Superior temporal gyrus (tissue), 1 donor: ENCODE measurements around the gene RALGAPA2.

Experiments used
- DNase-seq: peaks from one replicate; pipeline ENCODE4 v3.0.0-alpha.2; 2016; ENCODE audit errors: extremely low spot score

The RALGAPA2 gene

DNA sequence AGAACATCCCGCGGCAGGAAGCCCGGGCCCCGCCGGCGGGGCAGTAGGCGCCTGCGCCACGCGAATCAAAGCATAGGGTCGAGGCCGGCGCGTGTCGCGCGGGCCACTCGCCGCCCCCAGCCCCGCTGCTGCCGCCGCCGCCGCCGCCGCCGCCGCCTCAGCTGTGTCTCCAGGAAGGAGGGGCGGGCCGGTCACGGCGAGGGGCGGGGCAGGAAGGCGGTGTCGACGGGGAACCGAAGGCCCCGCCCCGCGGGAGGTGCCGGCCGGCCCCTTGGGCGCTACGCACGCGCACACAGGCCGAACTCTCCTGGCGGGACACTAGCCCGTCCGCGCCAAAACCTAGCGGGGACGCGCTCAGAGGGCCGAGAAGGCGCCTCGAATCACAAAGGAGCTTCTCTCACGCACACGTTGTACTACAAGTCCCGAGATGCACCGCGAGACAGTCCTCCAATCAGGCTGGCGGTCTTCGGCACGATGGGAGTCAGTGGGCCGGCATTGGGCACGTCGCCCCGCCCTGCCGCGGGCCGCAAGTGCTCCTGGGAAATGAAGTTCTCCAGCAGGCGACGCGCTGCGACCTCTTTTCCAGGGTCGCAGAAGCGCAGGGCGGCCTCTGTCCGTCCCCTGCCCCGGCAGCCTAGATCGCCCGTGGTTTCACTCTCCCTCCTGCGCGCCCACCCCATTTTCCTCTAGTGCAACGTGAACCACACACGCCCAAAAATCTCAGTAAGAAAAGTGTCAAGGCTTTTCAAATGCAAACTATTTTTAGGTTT is at the start of gene RALGAPA2:
Gene RALGAPA2 (minus strand): TSS at position 171 of the 770 bp plus-strand sequence. CDS start 164 bp downstream, at position 7.
- DNase-seq: peak; percentile 99

GRCh38 chr20:20761301-20761700 is 48.9 kb upstream of the RALGAPA2 start:
- DNase-seq: no peak

- DNase-seq: peak; percentile 36
Observed at GRCh38 chr20:20759132-20759531, 46.7 kb upstream of the RALGAPA2 start.

GRCh38 chr20:20755674-20756319 is 43.4 kb upstream of the RALGAPA2 start:
- DNase-seq: no peak

DNA sequence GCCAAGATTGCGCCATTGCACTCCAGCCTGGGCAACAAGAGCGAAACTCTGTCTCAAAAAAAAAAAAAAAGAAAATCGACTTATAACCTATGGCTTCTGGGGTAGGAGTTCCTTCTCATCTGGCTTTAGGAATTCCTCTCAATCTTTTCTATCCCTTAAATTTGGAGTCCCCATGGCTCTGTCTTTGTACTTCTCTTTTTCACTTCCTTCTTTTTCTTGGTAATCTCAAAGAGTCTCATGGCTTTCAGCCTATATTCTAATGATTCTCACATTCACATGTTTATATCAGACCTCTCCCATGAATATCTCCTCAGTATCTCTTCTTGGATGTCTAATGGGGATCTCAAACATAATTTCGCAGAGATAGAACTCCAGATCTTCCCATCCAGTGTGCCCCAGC is 42.8 kb upstream of the RALGAPA2 start:
- DNase-seq: no peak

DNA sequence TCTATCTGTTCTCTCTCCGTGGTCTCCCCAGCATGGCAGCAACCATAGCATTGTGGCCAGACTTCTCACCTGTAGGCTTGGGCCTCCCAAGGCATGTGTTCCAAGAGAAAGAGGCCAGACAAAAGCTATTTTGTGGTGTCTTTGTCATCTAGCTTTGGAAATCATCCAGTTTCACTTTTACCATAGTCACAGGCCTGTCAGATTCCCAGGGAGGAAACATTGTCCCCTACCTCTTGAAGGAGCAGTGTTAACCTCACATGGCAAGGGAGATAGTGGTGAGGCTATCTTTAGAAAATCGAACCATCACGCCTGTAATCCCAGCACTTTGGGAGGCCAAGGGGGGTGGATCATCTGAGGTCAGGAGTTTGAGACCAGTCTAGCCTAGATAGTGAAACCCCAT is 42.3 kb upstream of the RALGAPA2 start:
- no peak for DNase-seq

DNA sequence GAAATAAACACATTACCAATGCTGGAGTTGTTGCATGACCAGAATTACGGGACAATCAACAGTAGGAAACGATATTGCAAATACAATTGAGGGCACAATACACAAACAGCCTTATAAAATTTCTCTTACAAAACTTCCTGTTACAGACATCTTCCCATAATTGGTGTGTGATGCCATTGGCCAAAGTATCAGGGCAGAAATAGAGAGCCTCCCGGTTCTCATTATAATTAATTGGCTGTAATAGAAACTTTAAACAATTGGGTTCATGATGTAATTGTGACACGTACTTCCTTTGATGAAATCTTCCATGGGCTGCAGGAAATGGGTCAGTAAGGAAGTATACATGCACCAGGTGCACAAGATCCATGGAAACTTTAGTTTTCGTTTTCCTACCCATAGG is 40.3 kb upstream of the RALGAPA2 start:
- no peak for DNase-seq

DNA sequence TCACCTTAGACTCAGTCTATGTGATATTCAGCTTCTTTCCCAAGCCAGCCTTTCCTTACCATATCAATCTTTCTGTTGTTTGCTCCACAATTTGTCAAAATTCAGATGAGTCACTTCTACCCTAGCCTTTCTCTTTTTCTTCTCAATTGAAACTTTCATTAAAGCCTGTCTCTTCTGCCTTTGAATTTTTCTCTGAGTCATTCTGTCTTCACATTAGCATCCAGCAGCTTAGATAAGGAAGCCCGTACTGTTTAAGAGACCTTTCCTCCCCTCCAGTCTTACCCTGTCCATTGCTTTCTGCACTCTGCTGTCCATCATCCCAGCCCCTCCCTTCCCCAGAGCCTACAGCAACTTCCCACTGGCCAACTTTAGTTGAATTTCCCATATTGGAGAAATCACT is 34.9 kb upstream of the RALGAPA2 start:
- DNase-seq: no peak

- DNase-seq: no peak
Observed at GRCh38 chr20:20744170-20744725, 31.8 kb upstream of the RALGAPA2 start.

DNA sequence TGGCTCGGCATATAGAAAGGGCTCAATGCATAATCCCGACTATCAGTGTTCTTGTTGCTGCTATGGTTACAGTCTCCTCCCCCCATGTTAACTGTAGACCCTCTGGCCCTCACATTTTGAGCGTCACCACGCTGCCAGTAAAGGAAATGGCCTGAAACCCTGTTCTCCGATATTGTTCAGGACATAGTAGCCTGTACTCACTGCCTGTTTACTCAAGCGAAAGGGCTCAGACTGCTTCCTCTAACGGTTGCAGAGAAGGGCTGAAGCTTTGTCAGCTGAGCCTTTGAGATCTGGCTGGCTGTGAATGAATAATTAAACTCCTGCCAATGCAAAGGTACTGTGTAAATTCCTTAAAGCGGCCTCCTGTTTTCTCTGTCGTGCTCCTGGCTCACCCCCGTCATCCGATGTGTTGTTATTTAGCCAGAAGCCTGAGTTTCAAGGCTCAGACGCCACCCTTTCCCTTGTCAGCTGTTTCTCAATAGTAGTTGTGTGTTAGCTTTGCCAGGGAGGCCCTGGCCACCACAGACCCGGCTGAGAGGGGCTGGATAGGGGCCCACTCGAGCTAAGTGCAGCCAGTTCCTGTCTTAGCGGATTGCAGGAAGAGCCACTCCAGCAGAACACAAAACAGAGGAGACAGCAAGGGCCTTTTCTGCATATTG is 31.2 kb upstream of the RALGAPA2 start:
- DNase-seq: peak; percentile 55

DNA sequence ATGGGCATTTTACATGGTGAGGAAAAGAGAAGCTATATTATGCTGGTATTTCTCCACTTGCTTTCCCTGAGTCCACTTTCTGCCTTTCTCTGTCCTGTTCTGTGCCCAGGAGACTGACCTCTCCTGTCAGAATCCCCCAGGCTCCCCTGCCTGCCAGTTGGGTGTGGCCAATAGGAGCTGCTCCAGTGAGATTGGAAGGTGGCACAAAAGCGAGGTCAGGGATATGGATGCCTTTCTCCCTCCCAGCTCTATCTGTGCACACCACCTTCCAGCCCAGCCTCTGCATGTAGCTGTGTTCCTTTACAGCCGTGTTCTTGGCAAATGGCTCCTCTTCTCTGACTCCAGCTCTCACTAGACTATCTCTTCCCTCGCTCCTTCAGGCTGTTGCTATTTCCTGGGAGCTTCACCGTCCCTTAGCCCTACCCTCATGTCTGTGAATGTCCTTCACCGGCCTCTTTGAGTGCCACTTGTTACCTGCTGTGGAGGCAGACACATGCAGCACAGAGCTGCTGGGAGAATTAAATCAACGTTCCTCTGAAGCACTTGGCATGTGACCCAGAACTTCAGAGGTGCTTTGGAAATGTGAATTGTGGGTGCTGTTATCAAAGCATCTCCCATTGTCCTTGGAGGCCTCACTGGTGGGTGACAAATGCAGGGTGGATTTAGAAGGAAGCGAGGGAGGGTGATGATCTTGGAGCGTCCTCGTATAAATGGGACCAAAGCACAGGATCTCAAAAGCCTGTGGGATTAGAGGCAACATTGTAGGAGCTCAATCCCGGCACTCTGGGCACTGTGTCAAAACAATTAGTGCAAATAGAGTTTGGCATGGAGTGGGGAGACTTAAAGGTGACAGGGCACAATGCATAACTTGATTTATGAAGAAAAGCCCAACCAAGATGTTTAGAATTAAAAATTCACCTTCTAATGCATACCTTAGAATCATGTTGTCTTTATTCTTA is 28.9 kb upstream of the RALGAPA2 start:
- no peak for DNase-seq

- DNase-seq: no peak
Observed at GRCh38 chr20:20740541-20740940, 28.1 kb upstream of the RALGAPA2 start.

DNA sequence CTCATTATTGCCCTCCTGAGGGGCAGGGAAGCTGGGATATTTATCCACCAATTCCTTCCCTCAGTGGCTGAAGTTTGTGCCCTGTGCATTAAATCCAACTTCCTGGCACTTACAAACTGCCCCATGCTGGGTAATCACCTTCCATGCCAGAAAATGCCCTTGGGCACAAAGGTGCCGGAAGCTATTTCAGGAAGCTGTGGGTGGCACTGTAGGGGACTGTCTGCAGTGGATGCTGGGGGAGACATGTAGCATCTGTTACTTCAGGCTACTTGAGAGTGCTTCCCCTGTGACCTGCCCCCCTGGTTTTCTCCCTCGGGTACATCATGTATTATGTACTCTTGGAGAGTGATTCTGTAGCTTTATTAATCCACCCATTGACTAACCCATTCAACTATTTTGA is 24.7 kb upstream of the RALGAPA2 start:
- no peak for DNase-seq

DNA sequence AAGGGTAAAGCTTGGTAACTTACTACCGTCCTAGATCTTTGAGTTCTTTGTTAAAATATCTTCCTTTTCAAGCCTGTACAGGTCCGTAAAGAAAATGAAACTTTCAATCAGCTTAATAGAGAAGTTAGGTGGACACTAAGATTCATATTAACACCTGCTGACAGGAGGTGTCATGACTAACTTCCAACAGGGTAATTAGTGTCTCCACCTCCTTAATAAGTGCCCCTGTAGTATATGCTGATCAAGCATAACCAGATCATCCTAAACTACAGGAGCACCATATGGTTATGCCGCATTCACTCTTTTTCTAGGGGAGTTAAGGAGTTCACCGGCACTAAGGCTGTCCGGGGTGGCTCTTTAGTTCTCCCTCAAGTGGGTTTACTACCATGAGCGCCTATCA is 23.9 kb upstream of the RALGAPA2 start:
- no peak for DNase-seq

GRCh38 chr20:20734475-20734948 is 22.1 kb upstream of the RALGAPA2 start:
- no peak for DNase-seq

DNA sequence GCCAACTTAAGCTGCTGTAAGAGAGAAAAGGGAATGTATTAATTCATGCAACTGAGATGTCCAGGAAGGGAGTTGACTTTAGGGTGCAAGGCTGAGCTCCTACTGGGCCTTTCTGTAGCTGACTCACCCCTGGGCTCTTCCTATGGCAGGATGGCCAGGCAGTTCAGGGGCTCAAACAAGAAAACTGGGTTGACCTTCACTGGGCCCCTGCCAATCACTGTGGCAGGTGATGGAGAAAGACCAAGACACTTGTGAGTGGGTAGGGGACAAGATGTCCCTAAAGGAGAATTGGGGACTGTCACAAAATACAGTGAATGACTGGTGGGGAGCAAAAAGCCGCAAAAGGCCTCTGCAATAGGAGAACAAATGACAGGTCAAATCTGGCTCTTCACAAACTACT is 21.5 kb upstream of the RALGAPA2 start:
- DNase-seq: no peak

DNA sequence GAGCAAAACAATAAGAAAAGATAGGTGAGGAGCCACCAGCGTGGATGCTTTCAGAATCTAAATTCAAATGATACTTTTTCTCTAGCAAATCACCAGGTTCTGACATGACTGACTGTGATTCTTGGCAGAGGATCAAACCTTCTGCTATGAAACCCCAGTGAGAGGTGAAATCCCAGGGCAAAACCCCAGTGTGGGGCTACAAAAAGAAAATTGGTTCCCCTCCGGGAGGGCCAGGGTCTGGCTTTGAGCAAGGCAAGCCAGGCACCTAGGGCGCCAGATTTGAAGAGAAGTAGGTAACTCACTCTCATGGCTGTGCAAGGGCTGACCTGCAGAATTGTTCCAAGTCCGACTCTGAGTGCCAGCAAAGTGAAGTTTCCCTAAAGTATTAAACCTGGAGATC is 20.2 kb upstream of the RALGAPA2 start:
- DNase-seq: no peak

DNA sequence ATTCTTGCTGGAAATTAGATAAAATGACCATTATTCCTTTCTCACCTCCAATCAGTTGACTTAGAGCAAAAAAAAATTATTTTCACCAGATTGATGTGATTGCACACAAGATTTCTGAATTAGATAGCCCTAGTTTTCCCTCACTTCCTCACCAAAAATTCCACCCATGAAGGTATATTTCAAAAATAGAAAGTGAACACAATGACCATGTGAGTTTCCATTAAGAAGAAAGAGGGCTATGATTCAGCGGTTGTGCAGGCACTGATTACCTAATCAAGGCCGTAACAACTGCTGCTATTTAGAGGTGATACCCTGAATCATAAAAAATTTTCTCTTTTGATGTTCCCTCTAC is 19.5 kb upstream of the RALGAPA2 start:
- no peak for DNase-seq

GRCh38 chr20:20731000-20731944 is 18.8 kb upstream of the RALGAPA2 start:
- no peak for DNase-seq

DNA sequence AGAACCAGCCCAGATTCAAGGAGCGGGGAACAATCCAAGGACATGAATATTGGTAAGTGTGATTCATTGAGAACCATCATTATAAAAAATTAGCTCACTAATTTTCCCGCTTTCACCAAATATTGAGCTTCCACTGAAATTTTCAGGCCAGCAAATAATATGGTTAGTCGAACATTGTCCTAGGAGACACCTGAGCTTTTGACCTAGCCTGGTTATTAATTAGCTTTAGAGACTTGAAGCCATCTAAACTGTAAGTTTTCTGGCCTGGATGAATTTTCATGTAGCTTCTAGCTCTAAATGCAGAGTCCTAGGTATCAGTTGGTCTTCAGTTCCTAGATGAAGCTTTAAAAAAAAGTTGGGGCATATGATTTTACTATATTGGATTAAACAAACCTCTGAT is 17.1 kb upstream of the RALGAPA2 start:
- DNase-seq: no peak
